HCT116 (cell line): Measurements from ENCODE around the gene HEATR5A. TPM values are rescaled to one million over a fixed set of nuclear protein-coding genes. Genes with fewer than 3 reads are reported as not detected.

ENCODE experiments used
- ATAC-seq: fragments of 200-7000 bp; cut with Tn5 transposase; 2 replicates; pipeline ENCODE4 v1.9.1; 2020; ENCODE audit warnings: mild to moderate bottlenecking, moderate library complexity
- BruUV-seq: library from RNA; stranded (reverse); fragments of 400-500 nt; replicated peaks from 2 replicates; lab custom pipeline; 2021; lab: Mats Ljungman, UMichigan
- CTCF ChIA-PET: fragments of 300-600 bp; sonication (Branson Sonifier 250); formaldehyde crosslinking; loops from one replicate; lab custom pipeline; 2021; ENCODE audit warnings: antibody characterized with exemption; lab: Charles Lee
- POLR2A ChIA-PET: fragments of 300-600, 350-600 bp; sonication (Branson Sonifier 250); formaldehyde crosslinking; loops from one replicate; lab custom pipeline; 2021; ENCODE audit warnings: antibody characterized with exemption; lab: Charles Lee
- RAD21 ChIA-PET, 2 experiments: fragments of 300-600 bp; sonication (Branson Sonifier 250); formaldehyde crosslinking; loops; one replicate each; lab custom pipeline; 2023; ENCODE audit warnings: low total read pairs in 2 of 2; ENCODE audit not compliant: uncharacterized antibody in 2 of 2, unreplicated experiment in 2 of 2, low non-redundant PET in 1 of 2; lab: Charles Lee
- DNase-seq: peaks from one replicate; pipeline ENCODE4 v3.0.0-alpha.2; 2010; ENCODE audit warnings: low read depth, low spot score
- H2AFZ ChIP-seq: fragments of 200-600 bp; shearing (Covaris generic), sonication (generic); 2 replicates; pipeline ENCODE4 v1.6.1; 2017; ENCODE audit warnings: low read depth, mixed run types, mixed read lengths, antibody characterized with exemption, low read length; ENCODE audit not compliant: poor library complexity, severe bottlenecking
- H3K27ac ChIP-seq: 2 replicates; pipeline ENCODE4 v1.5.1; 2012; ENCODE audit warnings: low read depth, low read length
- H3K27me3 ChIP-seq: fragments of 200-600 bp; sonication (generic); 2 replicates; pipeline ENCODE4 v1.6.1; 2016; ENCODE audit warnings: mixed run types, low read length, mixed read lengths; ENCODE audit not compliant: insufficient read depth
- H3K36me3 ChIP-seq, 2 experiments: fragments of 200-500 bp in 1 of 2; fragments of 200-600 bp in 1 of 2; sonication (Bioruptor generic) in 1 of 2; sonication (generic) in 1 of 2; 2 replicates each; pipeline versions ENCODE4 v1.5.1 to v1.6.1; 2014 to 2016; ENCODE audit warnings: low read length in 2 of 2, inconsistent platforms in 1 of 2, mixed read lengths in 1 of 2, mixed run types in 1 of 2; ENCODE audit not compliant: insufficient read depth in 2 of 2, control insufficient read depth in 1 of 2
- H3K4me1 ChIP-seq, 2 experiments: fragments of 200-600 bp in 1 of 2; sonication (generic) in 1 of 2; 2 replicates each; pipeline versions ENCODE4 v1.5.1 to v1.6.1; 2012 to 2017; ENCODE audit warnings: low read length in 2 of 2, inconsistent platforms in 1 of 2, mild to moderate bottlenecking in 1 of 2, mixed read lengths in 1 of 2, mixed run types in 1 of 2, moderate library complexity in 1 of 2; ENCODE audit not compliant: insufficient read depth in 2 of 2, control insufficient read depth in 1 of 2
- H3K4me2 ChIP-seq: fragments of 200-600 bp; sonication (generic); 2 replicates; pipeline ENCODE4 v1.6.1; 2017; ENCODE audit warnings: mixed run types, low read length, mixed read lengths
- H3K4me3 ChIP-seq, 2 experiments: fragments of 200-600 bp in 1 of 2; sonication (generic) in 1 of 2; replicated peaks in 1 of 2; 2 replicates each; pipeline ENCODE4 v1.5.1; 2011 to 2016; ENCODE audit warnings: low read length in 2 of 2, control low read depth in 1 of 2, low read depth in 1 of 2, mild to moderate bottlenecking in 1 of 2, mixed read lengths in 1 of 2, mixed run types in 1 of 2
- H3K79me2 ChIP-seq: fragments of 200-600 bp; sonication (generic); 2 replicates; pipeline ENCODE4 v1.6.1; 2017; ENCODE audit warnings: mild to moderate bottlenecking, mixed run types, low read length, moderate library complexity, mixed read lengths; ENCODE audit not compliant: insufficient read depth
- H3K9ac ChIP-seq: fragments of 200-600 bp; sonication (generic); 2 replicates; pipeline ENCODE4 v1.6.1; 2016; ENCODE audit warnings: low read length, mixed read lengths
- H3K9me2 ChIP-seq: fragments of 200-600 bp; sonication (generic), shearing (Covaris generic); 2 replicates; pipeline ENCODE4 v1.6.1; 2017; ENCODE audit warnings: mixed run types, mild to moderate bottlenecking, moderate library complexity; ENCODE audit not compliant: insufficient read depth
- H3K9me3 ChIP-seq, 2 experiments: fragments of 200-500 bp in 1 of 2; fragments of 200-600 bp in 1 of 2; sonication (Bioruptor generic) in 1 of 2; sonication (generic) in 1 of 2; 2 replicates each; pipeline ENCODE4 v1.6.1; 2014 to 2017; ENCODE audit warnings: low read length in 2 of 2, mixed read lengths in 2 of 2, inconsistent platforms in 1 of 2, low read depth in 1 of 2, mild to moderate bottlenecking in 1 of 2, mixed run types in 1 of 2, moderate library complexity in 1 of 2; ENCODE audit not compliant: control insufficient read depth in 1 of 2, insufficient read depth in 1 of 2
- H4K20me1 ChIP-seq: fragments of 200-600 bp; sonication (generic), shearing (Covaris generic); 2 replicates; pipeline ENCODE4 v1.6.1; 2017; ENCODE audit warnings: mixed run types, mild to moderate bottlenecking, moderate library complexity; ENCODE audit not compliant: insufficient read depth
- ATF3 ChIP-seq: IDR thresholded peaks from 2 replicates; pipeline ENCODE4 v1.6.1; 2012
- CTCF ChIP-seq, 3 experiments: fragments of 200-600 bp in 1 of 3; sonication (generic) in 1 of 3; IDR thresholded peaks in 2 of 3; conservative IDR thresholded peaks in 1 of 3; 2 replicates each; pipeline ENCODE4 v1.5.1; 2012 to 2017; ENCODE audit warnings: low read depth in 2 of 3, low read length in 2 of 3, antibody characterized with exemption in 1 of 3, borderline replicate concordance in 1 of 3, control low read depth in 1 of 3, mild to moderate bottlenecking in 1 of 3, mixed read lengths in 1 of 3, mixed run types in 1 of 3, moderate library complexity in 1 of 3; ENCODE audit not compliant: insufficient read depth in 1 of 3
- ELF1 ChIP-seq: IDR thresholded peaks from 2 replicates; pipeline ENCODE4 v1.6.1; 2012; ENCODE audit warnings: low read depth, borderline replicate concordance
- EZH2 ChIP-seq: fragments of 200-600 bp; sonication (generic); IDR thresholded peaks from 2 replicates; pipeline ENCODE4 v1.6.1; 2017; ENCODE audit warnings: antibody characterized with exemption, mixed run types
- EZH2phosphoT487 ChIP-seq: fragments of 200-600 bp; IDR thresholded peaks from 2 replicates; pipeline ENCODE4 v1.6.1; 2018; ENCODE audit warnings: antibody characterized with exemption, borderline replicate concordance
- POLR2A ChIP-seq: IDR thresholded peaks from 2 replicates; pipeline ENCODE4 v1.7.0; 2011; ENCODE audit warnings: borderline replicate concordance; ENCODE audit not compliant: insufficient read depth, insufficient read length; ENCODE audit errors: extremely low read depth
- RAD21 ChIP-seq: IDR thresholded peaks from 2 replicates; pipeline ENCODE4 v1.6.1; 2012; ENCODE audit warnings: low read depth, mild to moderate bottlenecking
- REST ChIP-seq: IDR thresholded peaks from 2 replicates; pipeline ENCODE4 v1.6.1; 2012; ENCODE audit warnings: low read depth
- SP1 ChIP-seq: IDR thresholded peaks from 2 replicates; pipeline ENCODE4 v1.6.1; 2012; ENCODE audit warnings: low read depth
- SRF ChIP-seq: IDR thresholded peaks from 2 replicates; pipeline ENCODE4 v1.6.1; 2012; ENCODE audit warnings: low read depth
- TCF7L2 ChIP-seq: IDR thresholded peaks from 2 replicates; pipeline ENCODE4 v1.7.0; 2011; ENCODE audit warnings: borderline replicate concordance, inconsistent platforms; ENCODE audit not compliant: insufficient read depth, insufficient read length; ENCODE audit errors: extremely low read depth
- YY1 ChIP-seq: IDR thresholded peaks from 2 replicates; pipeline ENCODE4 v1.6.1; 2011; ENCODE audit warnings: low read length, low read depth, moderate library complexity, mild to moderate bottlenecking; ENCODE audit not compliant: insufficient replicate concordance; ENCODE audit errors: extremely low read depth
- ZBTB33 ChIP-seq: IDR thresholded peaks from 2 replicates; pipeline ENCODE4 v1.6.1; 2011; ENCODE audit warnings: mild to moderate bottlenecking, low read length, moderate library complexity; ENCODE audit not compliant: insufficient replicate concordance; ENCODE audit errors: extremely low read depth
- ZNF274 ChIP-seq: fragments of 200-500 bp; sonication (Bioruptor generic); IDR thresholded peaks from 2 replicates; pipeline ENCODE4 v1.6.1; 2014; ENCODE audit warnings: mild to moderate bottlenecking, low read depth, low read length, inconsistent platforms
- intact Hi-C: fragments of 100-400 bp; cut with micrococcal nuclease; formaldehyde crosslinking; loops from 2 replicates; pipeline ENCODE4 v1.10.0; 2022
- total RNA-seq: library from RNA; stranded (reverse); gene quantifications from one replicate; pipeline ENCODE4 v1.2.1, GENCODE V29; 2021; ENCODE audit not compliant: unreplicated experiment

HEATR5A gene
- total RNA-seq, 1 experiment from 2014 or later, result 20.9 TPM

GRCh38 chr14:31255286-31255685, 165.1 kb downstream of the HEATR5A start:
- no peak for ATAC-seq

More at GRCh38 chr14:31255286-31255685, 165.1 kb downstream of the HEATR5A start:
- no peaks in the 10 kb centered on the region for H3K79me2 ChIP-seq
- H3K4me3 ChIP-seq, result no peak overlapping the region
- peaks cover 0 to 7% of the 10 kb centered on the region in 2 experiments; a peak in 1 of 4 replicates for H3K4me1 ChIP-seq
- ChIA-PET RAD21 (no interaction called here), CTCF (no interaction called here), POLR2A (no interaction called here)
- H3K4me2 ChIP-seq, result no peak overlapping the region
- no peaks in the 10 kb centered on the region for H3K9me2 ChIP-seq
- no peak for DNase-seq
- no peak overlapping the region for H3K9ac ChIP-seq
- H3K9me3 ChIP-seq, result no peaks in the 10 kb centered on the region
- no peak overlapping the region for H3K27ac ChIP-seq
- intact Hi-C loops, result no loop called here
- no peaks in the 10 kb centered on the region for H3K27me3 ChIP-seq
- H3K36me3 ChIP-seq, result no peaks in the 10 kb centered on the region
- no peak overlapping the region for H2AFZ ChIP-seq
- no TSS peak for BruUV-seq
- TF ChIP-seq ZNF274 (no peak), RAD21 (no peak), POLR2A (no peak), ATF3 (no peak), SRF (no peak), CTCF (IDR thresholded peaks at IDR 0.05 in 2 of 3, conservative IDR thresholded peaks at IDR 0.05 in 1 of 3; ENCODE audit: borderline replicate concordance in 1 of 3, insufficient read depth in 1 of 3, low read depth in 2 of 3, low read length in 2 of 3) (no peak), EZH2 (no peak), EZH2phosphoT487 (no peak), TCF7L2 (no peak), ELF1 (no peak), YY1 (no peak), REST (no peak), SP1 (no peak), ZBTB33 (no peak)
- H4K20me1 ChIP-seq, result no peaks in the 10 kb centered on the region
